HG03139 (cell line): Measurements from ENCODE around the gene ADNP.
"Not testable (repeated sequence)": the region's sequence is repeated elsewhere in the genome, so short reads cannot be mapped to it uniquely, and the experiment has no call there.

Experiments used
- ATAC-seq: cut with Tn5 transposase; IDR thresholded peaks from one replicate; pipeline ENCODE4 v1.9.1; 2021; ENCODE audit not compliant: unreplicated experiment

The ADNP gene

GRCh38 chr20:50903353-50904051, 27.7 kb downstream of the ADNP start:
- no peak for ATAC-seq

- ATAC-seq: no peak
These were observed 29.9 kb downstream of the ADNP start for GRCh38 chr20:50901301-50901700.

- no peak for ATAC-seq
These were observed 31.0 kb downstream of the ADNP start for GRCh38 chr20:50900261-50900660.

- ATAC-seq: no peak
These were observed 32.8 kb downstream of the ADNP start for GRCh38 chr20:50898475-50898874.

GRCh38 chr20:50895111-50895830, 36.0 kb downstream of the ADNP start:
- no peak for ATAC-seq

- ATAC-seq: no peak
These were observed 37.6 kb downstream of the ADNP start for GRCh38 chr20:50893620-50894019.

GRCh38 chr20:50892394-50892793, 38.8 kb downstream of the ADNP start:
- ATAC-seq: no peak

- ATAC-seq: no peak
These were observed 40.1 kb downstream of the ADNP start for GRCh38 chr20:50891138-50891537.

GRCh38 chr20:50887576-50887975, 43.7 kb downstream of the ADNP start:
- no peak for ATAC-seq

GRCh38 chr20:50886184-50886790, 45.0 kb downstream of the ADNP start:
- ATAC-seq: no peak

- no peak for ATAC-seq
These were observed 45.5 kb downstream of the ADNP start for GRCh38 chr20:50885781-50886180.

GRCh38 chr20:50885068-50885467, 46.2 kb downstream of the ADNP start:
- no peak for ATAC-seq

- no peak for ATAC-seq
These were observed 47.4 kb downstream of the ADNP start for GRCh38 chr20:50883856-50884255.

- not testable (repeated sequence) for ATAC-seq
These were observed 49.3 kb downstream of the ADNP start for GRCh38 chr20:50881759-50882424.

- ATAC-seq: no peak
These were observed 51.3 kb downstream of the ADNP start for GRCh38 chr20:50879649-50880550.

- ATAC-seq: no peak
These were observed 53.9 kb downstream of the ADNP start for GRCh38 chr20:50877232-50877743.

GRCh38 chr20:50876816-50877215, 54.4 kb downstream of the ADNP start:
- ATAC-seq: no peak

GRCh38 chr20:50876063-50876685, 55.1 kb downstream of the ADNP start:
- ATAC-seq: no peak

- no peak for ATAC-seq
These were observed 56.2 kb downstream of the ADNP start for GRCh38 chr20:50874758-50875665.
